HEK293 (cell line): Measurements from ENCODE around the gene FAM107A.

Experiments used
- CTCF ChIA-PET: fragments of 350-600 bp; formaldehyde crosslinking; extraction: SDS; loops from one replicate; lab custom pipeline; 2021; ENCODE audit warnings: antibody characterized with exemption; lab: Yijun Ruan, JAX
- POLR2A ChIA-PET: fragments of 300-600 bp; formaldehyde crosslinking; extraction: SDS; loops from one replicate; lab custom pipeline; 2020; ENCODE audit warnings: antibody characterized with exemption, inconsistent platforms; lab: Yijun Ruan, JAX
- H3K27ac ChIP-seq: fragments of 200-500 bp; sonication (Bioruptor generic); 2 replicates; pipeline ENCODE4 v1.5.1; 2014; ENCODE audit warnings: low read depth, low read length, control low read depth, inconsistent platforms; ENCODE audit errors: extremely low read depth
- H3K36me3 ChIP-seq, 2 experiments: fragments of 200-500 bp in 1 of 2; sonication (Bioruptor generic) in 1 of 2; 1 replicate in 1 of 2; 2 replicates in 1 of 2; pipeline ENCODE4 v1.5.1; 2014 to 2017; ENCODE audit warnings: inconsistent platforms in 2 of 2, low read length in 2 of 2; ENCODE audit not compliant: control insufficient read depth in 2 of 2, insufficient read depth in 1 of 2
- H3K4me1 ChIP-seq: fragments of 200-500 bp; sonication (Bioruptor generic); 2 replicates; pipeline ENCODE4 v1.5.1; 2014; ENCODE audit warnings: mild to moderate bottlenecking, low read length, inconsistent platforms; ENCODE audit not compliant: control insufficient read depth, insufficient read depth
- H3K4me3 ChIP-seq: 2 replicates; pipeline ENCODE4 v1.5.1; 2011; ENCODE audit warnings: low read depth, mild to moderate bottlenecking, control low read depth, low read length, moderate library complexity
- H3K9me3 ChIP-seq: fragments of 200-500 bp; sonication (Bioruptor generic); 2 replicates; pipeline ENCODE4 v1.5.1; 2014; ENCODE audit warnings: low read depth, low read length, inconsistent platforms; ENCODE audit not compliant: control insufficient read depth, insufficient read depth
- AEBP2 ChIP-seq: fragments of 450-650 bp; formaldehyde crosslinking; IDR thresholded peaks from 2 replicates; pipeline ENCODE4 v1.5.1; 2016; ENCODE audit warnings: missing biosample characterization, missing genetic modification characterization, borderline replicate concordance
- GLIS1 ChIP-seq: fragments of 450-650 bp; formaldehyde crosslinking; IDR thresholded peaks from 2 replicates; pipeline ENCODE4 v1.5.1; 2016; ENCODE audit warnings: missing biosample characterization, missing genetic modification characterization
- OSR2 ChIP-seq: fragments of 450-650 bp; formaldehyde crosslinking; IDR thresholded peaks from 2 replicates; pipeline ENCODE4 v1.5.1; 2016; ENCODE audit warnings: missing biosample characterization, missing genetic modification characterization
- PRDM1 ChIP-seq: fragments of 450-650 bp; formaldehyde crosslinking; IDR thresholded peaks from 2 replicates; pipeline ENCODE4; 2016; ENCODE audit warnings: missing biosample characterization, missing genetic modification characterization
- PRDM10 ChIP-seq: fragments of 450-650 bp; formaldehyde crosslinking; IDR thresholded peaks from 2 replicates; pipeline ENCODE4 v1.5.1; 2016; ENCODE audit warnings: missing biosample characterization, missing genetic modification characterization
- SCRT1 ChIP-seq: fragments of 450-650 bp; formaldehyde crosslinking; IDR thresholded peaks from 2 replicates; pipeline ENCODE4 v1.5.1; 2016; ENCODE audit warnings: missing biosample characterization, missing genetic modification characterization, borderline replicate concordance
- WT1 ChIP-seq: fragments of 450-650 bp; formaldehyde crosslinking; IDR thresholded peaks from 2 replicates; pipeline ENCODE4 v1.5.1; 2016; ENCODE audit warnings: missing biosample characterization, missing genetic modification characterization
- YY2 ChIP-seq: fragments of 450-650 bp; formaldehyde crosslinking; IDR thresholded peaks from 2 replicates; pipeline ENCODE4 v1.5.1; 2016; ENCODE audit warnings: missing biosample characterization, missing genetic modification characterization
- ZBTB49 ChIP-seq: fragments of 450-650 bp; formaldehyde crosslinking; IDR thresholded peaks from 2 replicates; pipeline ENCODE4 v1.5.1; 2016; ENCODE audit warnings: missing biosample characterization, missing genetic modification characterization, low read depth
- ZBTB8A ChIP-seq: fragments of 450-650 bp; formaldehyde crosslinking; IDR thresholded peaks from 2 replicates; pipeline ENCODE4 v1.5.1; 2016; ENCODE audit warnings: missing biosample characterization, missing genetic modification characterization
- ZNF48 ChIP-seq: fragments of 450-650 bp; formaldehyde crosslinking; IDR thresholded peaks from 2 replicates; pipeline ENCODE4 v1.5.1; 2016; ENCODE audit warnings: missing biosample characterization, missing genetic modification characterization
- ZNF529 ChIP-seq: fragments of 450-650 bp; formaldehyde crosslinking; IDR thresholded peaks from 2 replicates; pipeline ENCODE4 v1.5.1; 2017; ENCODE audit warnings: missing genetic modification characterization, missing biosample characterization; ENCODE audit not compliant: insufficient replicate concordance
- TF ChIP-seq, protein P1 (sequence below): fragments of 450-650 bp; formaldehyde crosslinking; IDR thresholded peaks from 2 replicates; pipeline ENCODE4 v1.5.1; 2017; ENCODE audit warnings: missing biosample characterization, missing genetic modification characterization

Gene FAM107A

DNA sequence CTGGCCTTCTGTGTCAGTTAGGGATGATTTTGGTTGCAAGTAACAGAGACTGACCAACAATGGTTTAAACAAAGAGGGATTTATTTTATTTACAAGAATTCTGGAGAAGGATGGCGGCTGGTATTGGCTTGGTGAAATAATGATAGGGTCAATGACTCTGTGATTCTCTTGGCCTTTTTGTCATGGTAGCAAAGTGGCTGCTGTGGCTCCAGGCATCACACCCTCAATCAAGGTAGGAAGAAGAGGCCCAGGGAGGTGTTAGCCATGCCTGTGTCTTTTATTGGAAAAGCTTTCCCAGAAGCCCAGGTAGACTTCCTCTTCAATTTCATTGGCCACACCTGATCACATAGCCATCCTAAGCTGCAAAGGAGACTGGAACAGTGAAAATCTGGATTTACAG is 13.1 kb downstream of the FAM107A start (continued):
- no peak for TF ChIP-seq PRDM10 (tag by site-specific recombination)
- no peak for TF ChIP-seq ZNF48 (tag by site-specific recombination)
- no peak for TF ChIP-seq ZBTB49 (tag by site-specific recombination)
- no peak for TF ChIP-seq YY2 (tag by site-specific recombination)

- no peaks in the 10 kb centered on the region for H3K36me3 ChIP-seq
- CTCF ChIA-PET, result no interaction called here
- H3K4me3 ChIP-seq, result no peak overlapping the region
- H3K4me1 ChIP-seq, result no peaks in the 10 kb centered on the region
- POLR2A ChIA-PET, result no interaction called here
- no peaks in the 10 kb centered on the region for H3K9me3 ChIP-seq
- TF ChIP-seq GLIS1 (no peak), ZNF529 (tag by site-specific recombination) (no peak), ZBTB8A (tag by site-specific recombination) (no peak), SCRT1 (no peak), PRDM1 (tag by site-specific recombination) (no peak)
- H3K27ac ChIP-seq, result no peak overlapping the region
Observed at GRCh38 chr3:58563386-58564035, 13.7 kb downstream of the FAM107A start.

DNA sequence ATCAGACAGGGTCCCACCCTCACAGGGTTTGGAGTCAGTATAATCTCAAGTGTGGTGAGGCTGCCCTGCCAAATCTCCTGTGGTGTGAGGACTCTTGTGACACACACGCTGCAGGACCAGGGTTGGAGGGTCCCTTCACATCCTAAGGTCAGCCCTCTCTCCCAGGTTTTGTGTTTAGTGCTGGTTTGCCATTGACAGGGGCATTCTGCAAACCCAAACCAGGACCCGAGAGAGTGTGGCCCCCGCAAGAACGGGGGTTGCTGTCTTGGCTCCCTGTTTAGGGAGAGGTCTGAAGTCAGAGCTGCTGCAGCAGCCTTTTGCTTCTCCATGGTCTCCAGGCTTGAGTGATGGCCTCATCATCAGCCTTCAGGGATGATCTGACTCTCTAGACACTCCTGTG is 14.7 kb downstream of the FAM107A start:
- POLR2A ChIA-PET, result no interaction called here
- no peak for TF ChIP-seq OSR2 (tag by site-specific recombination)
- no peak for TF ChIP-seq AEBP2 (tag by site-specific recombination)
- no peak for TF ChIP-seq WT1 (tag by site-specific recombination)
- TF ChIP-seq, protein P1, sequence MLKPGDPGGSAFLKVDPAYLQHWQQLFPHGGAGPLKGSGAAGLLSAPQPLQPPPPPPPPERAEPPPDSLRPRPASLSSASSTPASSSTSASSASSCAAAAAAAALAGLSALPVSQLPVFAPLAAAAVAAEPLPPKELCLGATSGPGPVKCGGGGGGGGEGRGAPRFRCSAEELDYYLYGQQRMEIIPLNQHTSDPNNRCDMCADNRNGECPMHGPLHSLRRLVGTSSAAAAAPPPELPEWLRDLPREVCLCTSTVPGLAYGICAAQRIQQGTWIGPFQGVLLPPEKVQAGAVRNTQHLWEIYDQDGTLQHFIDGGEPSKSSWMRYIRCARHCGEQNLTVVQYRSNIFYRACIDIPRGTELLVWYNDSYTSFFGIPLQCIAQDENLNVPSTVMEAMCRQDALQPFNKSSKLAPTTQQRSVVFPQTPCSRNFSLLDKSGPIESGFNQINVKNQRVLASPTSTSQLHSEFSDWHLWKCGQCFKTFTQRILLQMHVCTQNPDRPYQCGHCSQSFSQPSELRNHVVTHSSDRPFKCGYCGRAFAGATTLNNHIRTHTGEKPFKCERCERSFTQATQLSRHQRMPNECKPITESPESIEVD (tag by site-specific recombination), result no peak
- TF ChIP-seq, all 188 proteins: peak for 0

More for the DNA sequence above, 14.7 kb downstream of the FAM107A start:
- Histone ChIP-seq H3K36me3 (no peaks in the 10 kb centered on the region), H3K27ac (no peak overlapping the region), H3K4me3 (no peak overlapping the region), H3K9me3 (no peaks in the 10 kb centered on the region), H3K4me1 (no peaks in the 10 kb centered on the region)
- CTCF ChIA-PET, result no interaction called here
